ENCODE data around the gene INTS15. TPM values are rescaled to one million over a fixed set of nuclear protein-coding genes. Genes with fewer than 3 reads are reported as not detected.
"Not testable (repeated sequence)": the region's sequence is repeated elsewhere in the genome, so short reads cannot be mapped to it uniquely, and the experiment has no call there.

INTS15 gene
- total RNA-seq, 6 donors from 2014 or later = 23.4 to 61.8 (median 35.4) TPM

- WGBS, 2 donors = 84 to 88% methylated on average over 3 of the region's 3 CpGs
- Histone ChIP-seq H3K36me3 (no peaks in the 10 kb centered on the region), H3K9me3 (no peaks in the 10 kb centered on the region), H3K4me3 (no peak overlapping the region), H3K27ac (no peak overlapping the region), H3K27me3 (no peaks in the 10 kb centered on the region), H3K4me1 (no peaks in the 10 kb centered on the region)
- no peak for TF ChIP-seq POLR2AphosphoS5 (IDR thresholded peaks at IDR 0.05)
- no peak for TF ChIP-seq POLR2A (IDR thresholded peaks at IDR 0.05)
- no peak for TF ChIP-seq CTCF (IDR thresholded peaks at IDR 0.05)
- TF ChIP-seq EP300 (IDR thresholded peaks at IDR 0.05) = no peak
- ATAC-seq (ENCODE audit: low FRiP score in 2 of 2) (no peak), DNase-seq (no peak)
These were observed 21.9 kb upstream of the INTS15 start for GRCh38 chr7:6567886-6568285.

- Histone ChIP-seq H3K9me3 (no peaks in the 10 kb centered on the region), H3K27ac (no peak overlapping the region), H3K27me3 (no peaks in the 10 kb centered on the region), H3K4me3 (no peak overlapping the region), H3K36me3 (no peaks in the 10 kb centered on the region), H3K4me1 (peaks cover 0 to under 1% (median under 1%) of the 10 kb centered on the region in 4 donors)
- DNase-seq (no peak), ATAC-seq (ENCODE audit: low FRiP score in 2 of 2) (no peak)
- WGBS, 2 donors = 65 to 69% methylated on average over 6 to 7 of the region's 7 CpGs
- TF ChIP-seq EP300 (IDR thresholded peaks at IDR 0.05) = no peak
- no peak for TF ChIP-seq CTCF (IDR thresholded peaks at IDR 0.05)
- TF ChIP-seq POLR2A (IDR thresholded peaks at IDR 0.05) = no peak
- no peak for TF ChIP-seq POLR2AphosphoS5 (IDR thresholded peaks at IDR 0.05)
These were observed 18.6 kb upstream of the INTS15 start for GRCh38 chr7:6571160-6571779.

- DNase-seq = no peak
- H3K27me3 ChIP-seq = no peaks in the 10 kb centered on the region
- ATAC-seq (ENCODE audit: low FRiP score in 2 of 2) = no peak
- WGBS, 2 donors = 80 to 84% methylated on average over 9 of the region's 9 CpGs
- no peak overlapping the region for H3K27ac ChIP-seq
- no peak for TF ChIP-seq POLR2A (IDR thresholded peaks at IDR 0.05)
- TF ChIP-seq EP300 (IDR thresholded peaks at IDR 0.05) = no peak
- TF ChIP-seq POLR2AphosphoS5 (IDR thresholded peaks at IDR 0.05) = no peak
- no peak for TF ChIP-seq CTCF (IDR thresholded peaks at IDR 0.05)
- peaks cover 8 to 11% (median 10%) of the 10 kb centered on the region in 4 donors for H3K4me1 ChIP-seq
- peaks cover 0 to 2% (median under 1%) of the 10 kb centered on the region in 4 donors for H3K36me3 ChIP-seq
- no peak overlapping the region for H3K4me3 ChIP-seq
- no peaks in the 10 kb centered on the region for H3K9me3 ChIP-seq
These were observed 14.4 kb upstream of the INTS15 start for GRCh38 chr7:6575281-6576023.

GRCh38 chr7:6576024-6576866, 13.6 kb upstream of the INTS15 start:
- ATAC-seq (ENCODE audit: low FRiP score in 2 of 2) = no peak
- no peak for DNase-seq
- Histone ChIP-seq H3K36me3 (peaks cover 6 to 10% (median 8%) of the 10 kb centered on the region in 4 donors), H3K4me3 (peak overlapping the region; percentile 44 to 81 (median 56)), H3K4me1 (peaks cover 8 to 11% (median 10%) of the 10 kb centered on the region in 4 donors), H3K27me3 (no peaks in the 10 kb centered on the region), H3K9me3 (no peaks in the 10 kb centered on the region), H3K27ac (peak overlapping the region in 1 of 4 donors; percentile 82)
- 81 to 82% methylated on average over 9 to 11 of the region's 14 CpGs for WGBS, 2 donors
- TF ChIP-seq POLR2A (IDR thresholded peaks at IDR 0.05) (no peak), EP300 (IDR thresholded peaks at IDR 0.05) (no peak), CTCF (IDR thresholded peaks at IDR 0.05) (no peak), POLR2AphosphoS5 (IDR thresholded peaks at IDR 0.05) (no peak)

GRCh38 chr7:6576867-6577368, 12.9 kb upstream of the INTS15 start:
- peak overlapping the region; percentile 82 to 98 (median 92) for H3K27ac ChIP-seq
- peaks cover 9 to 16% (median 13%) of the 10 kb centered on the region in 4 donors for H3K36me3 ChIP-seq
- not testable (repeated sequence) for H3K9me3 ChIP-seq; H3K27me3 ChIP-seq; ATAC-seq (ENCODE audit: low FRiP score in 2 of 2); DNase-seq
- peaks cover 8 to 11% (median 10%) of the 10 kb centered on the region in 4 donors for H3K4me1 ChIP-seq
- 17 to 24% methylated on average over 13 to 14 of the region's 14 CpGs for whole genome bisulfite sequencing, 2 donors
- H3K4me3 ChIP-seq = peak overlapping the region; percentile 44 to 81 (median 56)

Measured in upper lobe of left lung (tissue), 6 donors.